HepG2 (cell line): ENCODE data around the gene POLH. TPM values are rescaled to one million over a fixed set of nuclear protein-coding genes. Genes with fewer than 3 reads are reported as not detected.

Source experiments
- ELF3 ChIP-seq: IDR thresholded peaks from 2 replicates; pipeline ENCODE4 v1.6.1; 2016; ENCODE audit warnings: missing genetic modification reagents, missing compliant biosample characterization
- NFKBIZ ChIP-seq: IDR thresholded peaks from 2 replicates; pipeline ENCODE4 v1.6.1; 2018; ENCODE audit warnings: missing genetic modification reagents, missing compliant biosample characterization
- REPIN1 ChIP-seq: sonication (generic); formaldehyde crosslinking; IDR thresholded peaks from 2 replicates; pipeline ENCODE4 v1.8.0; 2022; ENCODE audit warnings: missing genetic modification reagents, low read depth, mild to moderate bottlenecking, borderline replicate concordance
- TSC22D2 ChIP-seq: sonication (generic); formaldehyde crosslinking; IDR thresholded peaks from 2 replicates; pipeline ENCODE4 v1.5.1; 2020; ENCODE audit warnings: missing genetic modification reagents, mild to moderate bottlenecking, borderline replicate concordance
- YY1 ChIP-seq: IDR thresholded peaks from 2 replicates; pipeline ENCODE4 v1.6.1; 2011; ENCODE audit warnings: low read length, low read depth, moderate library complexity, mild to moderate bottlenecking; ENCODE audit not compliant: insufficient read depth, insufficient replicate concordance
- ZEB1 ChIP-seq: IDR thresholded peaks from 2 replicates; pipeline ENCODE4 v1.6.1; 2012; ENCODE audit warnings: mild to moderate bottlenecking, low read depth, inconsistent platforms; ENCODE audit not compliant: insufficient replicate concordance
- ZFY ChIP-seq: sonication (generic); formaldehyde crosslinking; IDR thresholded peaks from 2 replicates; pipeline ENCODE4 v1.4.0; 2020; ENCODE audit warnings: missing genetic modification reagents
- ZNF292 ChIP-seq: sonication (generic); formaldehyde crosslinking; IDR thresholded peaks from 2 replicates; pipeline ENCODE4 v1.8.1; 2022; ENCODE audit warnings: mild to moderate bottlenecking, low read depth, missing genetic modification reagents, borderline replicate concordance
- ZNF326 ChIP-seq: sonication (generic); formaldehyde crosslinking; IDR thresholded peaks from 2 replicates; pipeline ENCODE4 v1.4.0; 2020; ENCODE audit warnings: missing genetic modification reagents, borderline replicate concordance
- ZNF501 ChIP-seq: sonication (generic); formaldehyde crosslinking; IDR thresholded peaks from 2 replicates; pipeline ENCODE4 v1.5.1; 2020; ENCODE audit warnings: mild to moderate bottlenecking, moderate library complexity, missing genetic modification reagents
- ZNF549 ChIP-seq: sonication (generic); formaldehyde crosslinking; IDR thresholded peaks from 2 replicates; pipeline ENCODE4 v1.5.0; 2020; ENCODE audit warnings: missing genetic modification reagents
- ZNF605 ChIP-seq: sonication (generic); formaldehyde crosslinking; IDR thresholded peaks from 2 replicates; pipeline ENCODE4 v1.8.0; 2022; ENCODE audit warnings: mild to moderate bottlenecking, missing genetic modification reagents
- polyA plus RNA-seq, 8 experiments: library from polyadenylated mRNA; depleted of rRNA in 3 of 8; stranded (reverse) in 7 of 8; unstranded in 1 of 8; fragments of >200 nt; fragmentation: Illumina TruSeq in 4 of 8; extraction: Trizol in 4 of 8; gene quantifications; 2 replicates each; pipeline versions ENCODE4 v1.2.1 to v1.2.3, GENCODE V29; 2011 to 2016; ENCODE audit warnings: low read depth in 4 of 8, missing spikeins in 1 of 8, mixed read lengths in 1 of 8; ENCODE audit not compliant: insufficient read depth in 1 of 8
- total RNA-seq, 5 experiments: library from RNA; depleted of rRNA; stranded (reverse); fragments of >200 nt; fragmentation: Illumina TruSeq; extraction: Trizol; gene quantifications; 2 replicates each; pipeline ENCODE4 v1.2.3, GENCODE V29; 2016; ENCODE audit warnings: low read depth in 1 of 5
- TF ChIP-seq, protein P1 (sequence below): sonication (generic); formaldehyde crosslinking; IDR thresholded peaks from 2 replicates; pipeline ENCODE4 v1.4.0; 2020; ENCODE audit warnings: mild to moderate bottlenecking, missing genetic modification reagents
- TF ChIP-seq, protein P2 (sequence below): sonication (generic); formaldehyde crosslinking; IDR thresholded peaks from 2 replicates; pipeline ENCODE4 v1.5.0; 2020; ENCODE audit warnings: mild to moderate bottlenecking, missing genetic modification reagents
- TF ChIP-seq, protein P3 (sequence below): IDR thresholded peaks from 2 replicates; pipeline ENCODE4 v1.6.1; 2016; ENCODE audit warnings: low read depth, control low read depth
- TF ChIP-seq, protein P4 (sequence below), 2 experiments: sonication (generic) in 1 of 2; formaldehyde crosslinking in 1 of 2; IDR thresholded peaks; 2 replicates each; pipeline versions ENCODE4 v1.5.1 to v1.6.1; 2011 to 2020; ENCODE audit warnings: borderline replicate concordance in 1 of 2, low read depth in 1 of 2, low read length in 1 of 2, mild to moderate bottlenecking in 1 of 2, missing genetic modification reagents in 1 of 2, moderate library complexity in 1 of 2
- TF ChIP-seq, protein P5 (sequence below): IDR thresholded peaks from 2 replicates; pipeline ENCODE4 v1.6.1; 2012; ENCODE audit warnings: low read depth, low read length, improper control_type of control experiment

The POLH gene
- total and polyA plus RNA-seq, 2 of the 13 experiments (the other 11 are each of a cell fraction or from before 2014, with no cell fraction given): 11.6 to 25.0 TPM

DNA sequence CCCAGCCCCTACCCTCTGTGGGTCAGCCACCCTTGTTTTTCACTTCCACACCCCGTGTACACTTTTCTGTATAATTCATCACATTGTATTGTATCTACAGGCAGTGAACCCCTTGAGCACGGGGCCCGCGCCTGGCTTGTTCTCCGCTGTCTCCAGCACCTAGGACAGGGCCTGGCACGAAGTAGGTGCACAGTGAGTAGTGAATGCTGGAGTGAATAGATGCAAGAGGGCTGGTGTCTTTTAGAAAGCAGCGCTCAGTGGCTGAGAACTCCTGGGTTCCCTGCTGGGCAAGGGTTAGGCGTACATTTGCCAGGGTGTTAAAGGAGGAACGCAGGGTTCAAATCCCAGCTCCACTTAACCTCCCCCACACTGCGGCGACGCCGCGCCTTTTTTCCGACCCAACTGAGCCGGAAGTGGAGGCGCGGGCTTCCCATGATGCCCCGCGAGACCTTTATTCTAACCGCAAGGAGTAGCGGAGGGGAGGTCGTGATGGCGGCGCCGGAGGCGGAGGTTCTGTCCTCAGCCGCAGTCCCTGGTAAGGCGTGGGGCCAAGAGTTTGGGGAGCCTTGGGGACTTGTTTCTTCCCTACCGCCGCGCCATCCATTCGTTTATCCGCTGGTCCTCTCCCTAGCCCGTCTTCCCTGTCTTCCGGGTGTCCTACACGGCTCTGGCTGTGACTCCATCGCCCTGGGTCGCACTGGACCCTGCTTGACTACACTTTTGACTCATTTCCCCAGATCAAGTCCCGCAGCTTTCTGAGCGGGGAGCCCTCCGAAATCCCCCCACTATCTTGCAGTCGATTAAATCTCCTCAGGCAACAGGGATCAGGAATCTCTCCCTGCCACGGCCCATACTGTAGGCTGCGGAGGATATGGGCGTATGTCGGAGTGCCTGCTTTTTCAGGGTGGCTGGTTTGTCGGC is 59.7 kb downstream of the POLH start, which contains the start of gene MAD2L1BP (continued):
- TF ChIP-seq, protein P1, sequence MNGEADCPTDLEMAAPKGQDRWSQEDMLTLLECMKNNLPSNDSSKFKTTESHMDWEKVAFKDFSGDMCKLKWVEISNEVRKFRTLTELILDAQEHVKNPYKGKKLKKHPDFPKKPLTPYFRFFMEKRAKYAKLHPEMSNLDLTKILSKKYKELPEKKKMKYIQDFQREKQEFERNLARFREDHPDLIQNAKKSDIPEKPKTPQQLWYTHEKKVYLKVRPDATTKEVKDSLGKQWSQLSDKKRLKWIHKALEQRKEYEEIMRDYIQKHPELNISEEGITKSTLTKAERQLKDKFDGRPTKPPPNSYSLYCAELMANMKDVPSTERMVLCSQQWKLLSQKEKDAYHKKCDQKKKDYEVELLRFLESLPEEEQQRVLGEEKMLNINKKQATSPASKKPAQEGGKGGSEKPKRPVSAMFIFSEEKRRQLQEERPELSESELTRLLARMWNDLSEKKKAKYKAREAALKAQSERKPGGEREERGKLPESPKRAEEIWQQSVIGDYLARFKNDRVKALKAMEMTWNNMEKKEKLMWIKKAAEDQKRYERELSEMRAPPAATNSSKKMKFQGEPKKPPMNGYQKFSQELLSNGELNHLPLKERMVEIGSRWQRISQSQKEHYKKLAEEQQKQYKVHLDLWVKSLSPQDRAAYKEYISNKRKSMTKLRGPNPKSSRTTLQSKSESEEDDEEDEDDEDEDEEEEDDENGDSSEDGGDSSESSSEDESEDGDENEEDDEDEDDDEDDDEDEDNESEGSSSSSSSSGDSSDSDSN (CRISPR knock-in tag): peak; percentile 71
- TF ChIP-seq YY1 (peak; percentile 94), ZNF326 (no peak), TSC22D2 (CRISPR knock-in tag) (no peak), ZNF501 (CRISPR knock-in tag) (peak; percentile 84), ZNF549 (CRISPR knock-in tag) (no peak), NFKBIZ (CRISPR knock-in tag) (no peak), ZEB1 (peak; percentile 1), ZNF292 (CRISPR knock-in tag) (0 out of 2 replicates have a peak, but pooled peaks have one; percentile 28), ZNF605 (CRISPR knock-in tag) (peak; percentile 91), REPIN1 (peak; percentile 23), ELF3 (peak; percentile 99), ZFY (peak; percentile 86)
- TF ChIP-seq, protein P2, sequence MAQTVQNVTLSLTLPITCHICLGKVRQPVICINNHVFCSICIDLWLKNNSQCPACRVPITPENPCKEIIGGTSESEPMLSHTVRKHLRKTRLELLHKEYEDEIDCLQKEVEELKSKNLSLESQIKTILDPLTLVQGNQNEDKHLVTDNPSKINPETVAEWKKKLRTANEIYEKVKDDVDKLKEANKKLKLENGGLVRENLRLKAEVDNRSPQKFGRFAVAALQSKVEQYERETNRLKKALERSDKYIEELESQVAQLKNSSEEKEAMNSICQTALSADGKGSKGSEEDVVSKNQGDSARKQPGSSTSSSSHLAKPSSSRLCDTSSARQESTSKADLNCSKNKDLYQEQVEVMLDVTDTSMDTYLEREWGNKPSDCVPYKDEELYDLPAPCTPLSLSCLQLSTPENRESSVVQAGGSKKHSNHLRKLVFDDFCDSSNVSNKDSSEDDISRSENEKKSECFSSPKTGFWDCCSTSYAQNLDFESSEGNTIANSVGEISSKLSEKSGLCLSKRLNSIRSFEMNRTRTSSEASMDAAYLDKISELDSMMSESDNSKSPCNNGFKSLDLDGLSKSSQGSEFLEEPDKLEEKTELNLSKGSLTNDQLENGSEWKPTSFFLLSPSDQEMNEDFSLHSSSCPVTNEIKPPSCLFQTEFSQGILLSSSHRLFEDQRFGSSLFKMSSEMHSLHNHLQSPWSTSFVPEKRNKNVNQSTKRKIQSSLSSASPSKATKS (CRISPR knock-in tag): peak; percentile 82; the same call in 1 of the 2 replicates
- TF ChIP-seq, protein P3, sequence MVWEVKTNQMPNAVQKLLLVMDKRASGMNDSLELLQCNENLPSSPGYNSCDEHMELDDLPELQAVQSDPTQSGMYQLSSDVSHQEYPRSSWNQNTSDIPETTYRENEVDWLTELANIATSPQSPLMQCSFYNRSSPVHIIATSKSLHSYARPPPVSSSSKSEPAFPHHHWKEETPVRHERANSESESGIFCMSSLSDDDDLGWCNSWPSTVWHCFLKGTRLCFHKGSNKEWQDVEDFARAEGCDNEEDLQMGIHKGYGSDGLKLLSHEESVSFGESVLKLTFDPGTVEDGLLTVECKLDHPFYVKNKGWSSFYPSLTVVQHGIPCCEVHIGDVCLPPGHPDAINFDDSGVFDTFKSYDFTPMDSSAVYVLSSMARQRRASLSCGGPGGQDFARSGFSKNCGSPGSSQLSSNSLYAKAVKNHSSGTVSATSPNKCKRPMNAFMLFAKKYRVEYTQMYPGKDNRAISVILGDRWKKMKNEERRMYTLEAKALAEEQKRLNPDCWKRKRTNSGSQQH (CRISPR knock-in tag): 0 out of 2 replicates have a peak, but pooled peaks have one; percentile 62
- TF ChIP-seq, protein P4, sequence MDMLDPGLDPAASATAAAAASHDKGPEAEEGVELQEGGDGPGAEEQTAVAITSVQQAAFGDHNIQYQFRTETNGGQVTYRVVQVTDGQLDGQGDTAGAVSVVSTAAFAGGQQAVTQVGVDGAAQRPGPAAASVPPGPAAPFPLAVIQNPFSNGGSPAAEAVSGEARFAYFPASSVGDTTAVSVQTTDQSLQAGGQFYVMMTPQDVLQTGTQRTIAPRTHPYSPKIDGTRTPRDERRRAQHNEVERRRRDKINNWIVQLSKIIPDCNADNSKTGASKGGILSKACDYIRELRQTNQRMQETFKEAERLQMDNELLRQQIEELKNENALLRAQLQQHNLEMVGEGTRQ (IDR thresholded peaks at IDR 0.05; ENCODE audit: low read depth, low read length): no peak
- TF ChIP-seq, protein P4 (CRISPR knock-in tag; IDR thresholded peaks at IDR 0.05; ENCODE audit: borderline replicate concordance): no peak
- TF ChIP-seq, protein P5, sequence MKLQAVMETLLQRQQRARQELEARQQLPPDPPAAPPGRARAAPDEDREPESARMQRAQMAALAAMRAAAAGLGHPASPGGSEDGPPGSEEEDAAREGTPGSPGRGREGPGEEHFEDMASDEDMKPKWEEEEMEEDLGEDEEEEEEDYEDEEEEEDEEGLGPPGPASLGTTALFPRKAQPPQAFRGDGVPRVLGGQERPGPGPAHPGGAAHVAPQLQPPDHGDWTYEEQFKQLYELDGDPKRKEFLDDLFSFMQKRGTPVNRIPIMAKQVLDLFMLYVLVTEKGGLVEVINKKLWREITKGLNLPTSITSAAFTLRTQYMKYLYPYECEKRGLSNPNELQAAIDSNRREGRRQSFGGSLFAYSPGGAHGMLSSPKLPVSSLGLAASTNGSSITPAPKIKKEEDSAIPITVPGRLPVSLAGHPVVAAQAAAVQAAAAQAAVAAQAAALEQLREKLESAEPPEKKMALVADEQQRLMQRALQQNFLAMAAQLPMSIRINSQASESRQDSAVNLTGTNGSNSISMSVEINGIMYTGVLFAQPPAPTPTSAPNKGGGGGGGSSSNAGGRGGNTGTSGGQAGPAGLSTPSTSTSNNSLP: no peak
